GM19468 (cell line): ENCODE measurements around the gene STH.

ENCODE experiments used
- ATAC-seq: cut with Tn5 transposase; IDR thresholded peaks from one replicate; pipeline ENCODE4 v1.9.1; 2021; ENCODE audit warnings: mild to moderate bottlenecking, moderate library complexity, moderate number of reproducible peaks; ENCODE audit not compliant: unreplicated experiment; ENCODE audit errors: extremely low read depth

Gene STH

DNA sequence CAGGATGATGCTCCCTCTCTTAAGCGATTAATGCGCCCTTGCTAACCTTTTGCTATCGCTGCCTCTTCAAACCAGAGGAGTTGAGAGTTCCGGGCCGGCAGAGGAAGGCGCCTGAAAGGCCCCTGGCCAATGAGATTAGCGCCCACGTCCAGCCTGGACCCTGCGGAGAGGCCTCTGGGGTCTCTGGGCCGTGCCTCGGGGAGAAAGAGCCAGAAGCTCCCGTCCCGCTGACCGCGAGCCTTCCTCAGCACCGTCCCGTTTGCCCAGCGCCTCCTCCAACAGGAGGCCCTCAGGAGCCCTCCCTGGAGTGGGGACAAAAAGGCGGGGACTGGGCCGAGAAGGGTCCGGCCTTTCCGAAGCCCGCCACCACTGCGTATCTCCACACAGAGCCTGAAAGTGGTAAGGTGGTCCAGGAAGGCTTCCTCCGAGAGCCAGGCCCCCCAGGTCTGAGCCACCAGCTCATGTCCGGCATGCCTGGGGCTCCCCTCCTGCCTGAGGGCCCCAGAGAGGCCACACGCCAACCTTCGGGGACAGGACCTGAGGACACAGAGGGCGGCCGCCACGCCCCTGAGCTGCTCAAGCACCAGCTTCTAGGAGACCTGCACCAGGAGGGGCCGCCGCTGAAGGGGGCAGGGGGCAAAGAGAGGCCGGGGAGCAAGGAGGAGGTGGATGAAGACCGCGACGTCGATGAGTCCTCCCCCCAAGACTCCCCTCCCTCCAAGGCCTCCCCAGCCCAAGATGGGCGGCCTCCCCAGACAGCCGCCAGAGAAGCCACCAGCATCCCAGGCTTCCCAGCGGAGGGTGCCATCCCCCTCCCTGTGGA, 16.0 kb upstream of the STH start:
- no peak for ATAC-seq

- no peak for ATAC-seq
These were observed 15.3 kb upstream of the STH start for GRCh38 chr17:45983614-45984310.

GRCh38 chr17:45984368-45984767, 14.7 kb upstream of the STH start:
- ATAC-seq: no peak

GRCh38 chr17:45985447-45985846, 13.6 kb upstream of the STH start:
- no peak for ATAC-seq

DNA sequence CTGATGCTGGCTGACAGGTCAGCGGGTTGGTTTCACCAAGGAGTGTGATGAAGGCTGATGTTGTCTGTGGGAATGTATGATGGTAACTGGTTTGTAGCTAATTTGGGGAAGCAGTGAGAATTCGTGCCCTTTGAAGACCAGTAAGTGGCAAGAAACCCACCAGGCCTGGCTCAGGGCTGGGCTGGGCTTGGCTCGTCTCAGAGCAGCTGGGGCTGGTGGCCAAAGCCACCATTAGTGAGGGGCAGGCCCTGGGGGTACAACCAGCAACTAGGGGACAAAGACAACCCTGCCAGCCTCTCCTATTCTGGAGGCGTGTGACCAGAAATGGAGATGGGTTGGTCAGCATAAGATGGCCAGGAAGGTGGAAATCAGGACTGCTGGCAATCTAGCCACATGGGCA, 13.0 kb upstream of the STH start:
- ATAC-seq: no peak

DNA sequence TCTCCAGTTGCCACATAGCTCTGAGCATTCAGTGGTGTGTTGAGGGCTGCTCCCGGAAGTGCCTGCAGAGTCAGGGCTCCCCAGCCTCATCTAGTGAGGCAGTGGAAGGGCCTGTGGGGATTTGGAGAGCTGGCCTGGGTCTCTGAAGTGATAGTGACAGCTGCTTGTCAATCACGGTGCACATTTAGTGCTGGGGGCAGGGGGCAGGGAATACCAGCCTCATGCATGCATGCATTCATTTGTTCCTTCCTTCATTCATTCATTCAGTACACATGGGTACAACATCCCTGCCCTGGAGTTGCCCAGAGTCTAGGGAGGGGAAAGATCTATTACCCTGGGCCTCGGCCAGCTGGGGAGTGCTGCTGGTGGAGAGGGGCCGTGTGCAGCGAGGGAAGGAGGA, 11.3 kb upstream of the STH start:
- ATAC-seq: no peak

GRCh38 chr17:45989759-45990158, 9.3 kb upstream of the STH start:
- no peak for ATAC-seq

GRCh38 chr17:45990886-45991285, 8.2 kb upstream of the STH start:
- no peak for ATAC-seq

DNA sequence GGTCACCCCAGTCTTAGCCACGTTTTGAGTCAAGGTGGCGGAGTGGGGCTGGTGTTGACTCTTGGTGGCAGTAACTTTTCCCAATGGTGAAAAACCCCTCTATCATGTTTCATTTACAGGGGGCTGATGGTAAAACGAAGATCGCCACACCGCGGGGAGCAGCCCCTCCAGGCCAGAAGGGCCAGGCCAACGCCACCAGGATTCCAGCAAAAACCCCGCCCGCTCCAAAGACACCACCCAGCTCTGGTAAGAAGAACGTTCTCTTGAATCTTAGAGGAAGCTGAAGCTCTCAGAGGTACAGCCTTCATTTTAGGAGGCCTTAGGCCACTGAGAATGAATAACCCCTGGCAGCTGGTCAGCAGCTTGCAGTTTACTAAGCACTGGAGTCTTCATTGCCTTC, 7.7 kb upstream of the STH start:
- no peak for ATAC-seq

DNA sequence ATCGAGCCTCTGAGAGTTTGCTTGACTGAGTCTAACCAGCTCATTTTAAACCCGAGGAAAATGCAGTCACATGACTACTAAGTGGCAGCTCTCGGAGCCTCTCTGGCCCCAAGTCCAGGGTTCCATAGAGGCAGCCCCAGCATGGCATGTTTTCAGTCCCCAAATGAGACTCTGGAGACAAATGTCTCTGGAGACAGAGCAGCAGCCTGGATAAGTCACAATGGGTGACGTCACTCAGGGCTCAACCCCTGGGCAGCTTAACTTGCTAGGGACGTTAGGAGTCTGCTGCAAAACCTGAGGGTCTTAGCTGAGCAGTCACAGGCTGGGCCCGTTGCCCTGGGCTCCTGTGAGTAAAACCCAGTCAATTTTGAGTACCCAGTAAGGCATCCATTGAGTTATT, 6.9 kb upstream of the STH start:
- no peak for ATAC-seq

- no peak for ATAC-seq
These were observed 6.1 kb upstream of the STH start for GRCh38 chr17:45992904-45993303.

GRCh38 chr17:45993962-45994627, 5.0 kb upstream of the STH start:
- no peak for ATAC-seq

DNA sequence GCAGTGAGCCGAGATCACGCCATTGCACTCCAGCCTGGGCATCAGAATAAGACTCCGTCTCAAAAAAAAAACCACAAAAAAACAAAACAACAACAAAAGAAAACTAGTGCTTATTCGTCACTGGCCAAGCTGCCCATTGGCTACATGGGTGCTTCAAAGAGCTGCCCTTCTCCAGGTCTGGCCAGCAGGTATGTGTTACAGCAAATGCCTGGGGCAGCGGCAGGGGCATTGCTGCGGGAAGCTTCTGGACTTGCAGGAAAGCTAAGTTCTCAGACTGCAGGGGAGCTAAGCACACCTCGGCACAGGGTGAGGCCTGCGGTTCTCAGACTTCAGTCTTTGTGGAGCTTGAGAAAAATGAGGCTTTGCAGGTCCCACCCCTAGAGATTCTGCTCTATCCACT, 4.1 kb upstream of the STH start:
- ATAC-seq: no peak

DNA sequence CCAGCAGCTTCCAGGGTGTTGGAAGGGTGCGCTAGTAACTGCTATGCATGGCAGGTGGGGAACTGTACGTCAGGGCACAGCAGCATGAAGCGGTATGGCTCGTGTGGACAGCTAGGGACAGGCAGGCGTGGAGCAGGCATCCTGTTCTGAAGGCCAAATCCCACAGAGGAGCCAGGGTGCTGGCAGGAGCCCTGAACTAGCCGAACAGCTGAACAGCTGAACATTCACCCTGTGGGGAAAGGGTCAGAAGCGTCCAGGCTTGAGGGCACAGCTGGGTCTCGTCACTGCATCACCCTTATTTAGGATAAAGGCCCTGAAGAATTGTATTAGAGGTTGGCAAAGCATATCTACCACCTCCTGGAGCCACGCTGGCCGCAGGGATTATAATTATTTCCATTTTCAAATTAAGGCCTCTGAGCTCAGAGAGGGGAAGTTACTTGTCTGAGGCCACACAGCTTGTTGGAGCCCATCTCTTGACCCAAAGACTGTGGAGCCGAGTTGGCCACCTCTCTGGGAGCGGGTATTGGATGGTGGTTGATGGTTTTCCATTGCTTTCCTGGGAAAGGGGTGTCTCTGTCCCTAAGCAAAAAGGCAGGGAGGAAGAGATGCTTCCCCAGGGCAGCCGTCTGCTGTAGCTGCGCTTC, 3.3 kb upstream of the STH start:
- no peak for ATAC-seq

GRCh38 chr17:45996282-45996937, 2.6 kb upstream of the STH start:
- no peak for ATAC-seq

- no peak for ATAC-seq
These were observed 1.9 kb upstream of the STH start for GRCh38 chr17:45997166-45997565.

DNA sequence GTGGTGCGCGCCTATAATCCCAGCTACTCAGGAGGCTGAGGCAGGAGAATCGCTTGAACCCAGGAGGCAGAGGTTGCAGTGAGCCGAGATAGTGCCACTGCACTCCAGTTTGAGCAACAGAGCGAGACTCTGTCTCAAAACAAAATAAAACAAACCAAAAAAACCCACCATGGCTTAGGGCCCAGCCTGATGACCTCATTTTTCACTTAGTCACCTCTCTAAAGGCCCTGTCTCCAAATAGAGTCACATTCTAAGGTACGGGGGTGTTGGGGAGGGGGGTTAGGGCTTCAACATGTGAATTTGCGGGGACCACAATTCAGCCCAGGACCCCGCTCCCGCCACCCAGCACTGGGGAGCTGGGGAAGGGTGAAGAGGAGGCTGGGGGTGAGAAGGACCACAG, 1.4 kb upstream of the STH start:
- no peak for ATAC-seq

DNA sequence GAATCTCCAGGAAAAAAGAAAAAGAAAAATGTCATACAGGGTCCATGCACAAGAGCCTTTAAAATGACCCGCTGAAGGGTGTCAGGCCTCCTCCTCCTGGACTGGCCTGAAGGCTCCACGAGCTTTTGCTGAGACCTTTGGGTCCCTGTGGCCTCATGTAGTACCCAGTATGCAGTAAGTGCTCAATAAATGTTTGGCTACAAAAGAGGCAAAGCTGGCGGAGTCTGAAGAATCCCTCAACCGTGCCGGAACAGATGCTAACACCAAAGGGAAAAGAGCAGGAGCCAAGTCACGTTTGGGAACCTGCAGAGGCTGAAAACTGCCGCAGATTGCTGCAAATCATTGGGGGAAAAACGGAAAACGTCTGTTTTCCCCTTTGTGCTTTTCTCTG, 845 bp downstream of the STH start:
- no peak for ATAC-seq

GRCh38 chr17:46000292-46000691, 1.2 kb downstream of the STH start:
- no peak for ATAC-seq

DNA sequence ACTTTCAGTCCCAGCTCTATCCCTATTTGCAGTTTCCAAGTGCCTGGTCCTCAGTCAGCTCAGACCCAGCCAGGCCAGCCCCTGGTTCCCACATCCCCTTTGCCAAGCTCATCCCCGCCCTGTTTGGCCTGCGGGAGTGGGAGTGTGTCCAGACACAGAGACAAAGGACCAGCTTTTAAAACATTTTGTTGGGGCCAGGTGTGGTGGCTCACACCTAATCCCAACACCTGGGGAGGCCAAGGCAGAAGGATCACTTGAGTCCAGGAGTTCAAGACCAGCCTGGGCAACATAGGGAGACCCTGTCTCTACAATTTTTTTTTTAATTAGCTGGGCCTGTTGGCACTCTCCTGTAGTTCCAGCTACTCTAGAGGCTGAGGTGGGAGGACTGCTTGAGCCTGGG, 1.7 kb downstream of the STH start:
- ATAC-seq: no peak
